ENCODE results near the gene LCK.

The LCK gene

DNA sequence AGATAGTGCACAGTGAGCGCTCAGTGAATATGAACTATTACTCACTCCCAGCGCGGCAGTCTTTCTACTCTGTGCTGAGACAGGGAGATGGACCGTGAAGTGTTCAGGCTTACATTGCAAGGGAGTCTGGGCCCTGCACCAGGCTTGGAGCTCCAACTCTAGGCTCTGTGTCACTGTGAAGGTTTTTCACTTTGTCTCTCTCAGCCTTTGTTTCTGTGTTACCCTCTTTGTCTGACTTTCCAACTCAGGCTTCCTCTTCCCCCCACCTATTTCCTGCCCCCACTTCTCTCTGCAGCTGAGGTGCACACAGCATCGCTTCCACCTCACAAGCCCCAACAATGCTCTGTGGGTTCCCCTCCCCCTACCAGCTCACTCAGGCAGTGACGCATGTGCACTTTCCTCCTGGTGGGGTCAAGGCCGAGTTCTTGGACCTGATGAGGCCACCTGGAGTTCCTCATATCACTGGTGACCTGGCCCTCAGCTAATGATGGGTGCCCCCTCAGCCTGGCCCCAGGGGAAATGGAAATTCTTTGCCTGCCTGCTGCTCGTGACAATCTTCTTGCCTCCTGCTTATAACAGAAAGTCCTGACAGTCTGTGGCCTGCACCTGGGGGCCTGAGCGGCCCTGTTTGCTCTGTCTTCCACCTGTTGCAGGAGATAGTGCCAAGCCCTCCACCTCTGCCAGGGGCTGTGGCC lies 1.1 kb upstream of the LCK start:
- TF ChIP-seq, protein P1, sequence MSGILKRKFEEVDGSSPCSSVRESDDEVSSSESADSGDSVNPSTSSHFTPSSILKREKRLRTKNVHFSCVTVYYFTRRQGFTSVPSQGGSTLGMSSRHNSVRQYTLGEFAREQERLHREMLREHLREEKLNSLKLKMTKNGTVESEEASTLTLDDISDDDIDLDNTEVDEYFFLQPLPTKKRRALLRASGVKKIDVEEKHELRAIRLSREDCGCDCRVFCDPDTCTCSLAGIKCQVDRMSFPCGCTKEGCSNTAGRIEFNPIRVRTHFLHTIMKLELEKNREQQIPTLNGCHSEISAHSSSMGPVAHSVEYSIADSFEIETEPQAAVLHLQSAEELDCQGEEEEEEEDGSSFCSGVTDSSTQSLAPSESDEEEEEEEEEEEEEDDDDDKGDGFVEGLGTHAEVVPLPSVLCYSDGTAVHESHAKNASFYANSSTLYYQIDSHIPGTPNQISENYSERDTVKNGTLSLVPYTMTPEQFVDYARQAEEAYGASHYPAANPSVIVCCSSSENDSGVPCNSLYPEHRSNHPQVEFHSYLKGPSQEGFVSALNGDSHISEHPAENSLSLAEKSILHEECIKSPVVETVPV (CRISPR knock-in tag; IDR thresholded peaks at IDR 0.05): no peak
- TF ChIP-seq PPARA (CRISPR knock-in tag; IDR thresholded peaks at IDR 0.05; ENCODE audit: borderline replicate concordance): no peak
- no peak for TF ChIP-seq SNAI2 (CRISPR knock-in tag; IDR thresholded peaks at IDR 0.05)
- TF ChIP-seq, protein P2, sequence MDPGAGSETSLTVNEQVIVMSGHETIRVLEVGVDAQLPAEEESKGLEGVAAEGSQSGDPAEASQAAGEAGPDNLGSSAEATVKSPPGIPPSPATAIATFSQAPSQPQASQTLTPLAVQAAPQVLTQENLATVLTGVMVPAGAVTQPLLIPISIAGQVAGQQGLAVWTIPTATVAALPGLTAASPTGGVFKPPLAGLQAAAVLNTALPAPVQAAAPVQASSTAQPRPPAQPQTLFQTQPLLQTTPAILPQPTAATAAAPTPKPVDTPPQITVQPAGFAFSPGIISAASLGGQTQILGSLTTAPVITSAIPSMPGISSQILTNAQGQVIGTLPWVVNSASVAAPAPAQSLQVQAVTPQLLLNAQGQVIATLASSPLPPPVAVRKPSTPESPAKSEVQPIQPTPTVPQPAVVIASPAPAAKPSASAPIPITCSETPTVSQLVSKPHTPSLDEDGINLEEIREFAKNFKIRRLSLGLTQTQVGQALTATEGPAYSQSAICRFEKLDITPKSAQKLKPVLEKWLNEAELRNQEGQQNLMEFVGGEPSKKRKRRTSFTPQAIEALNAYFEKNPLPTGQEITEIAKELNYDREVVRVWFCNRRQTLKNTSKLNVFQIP (CRISPR knock-in tag; IDR thresholded peaks at IDR 0.05; ENCODE audit: borderline replicate concordance, low read depth): no peak
- TF ChIP-seq ZFP3 (CRISPR knock-in tag; IDR thresholded peaks at IDR 0.05): no peak
- TF ChIP-seq, protein P3, sequence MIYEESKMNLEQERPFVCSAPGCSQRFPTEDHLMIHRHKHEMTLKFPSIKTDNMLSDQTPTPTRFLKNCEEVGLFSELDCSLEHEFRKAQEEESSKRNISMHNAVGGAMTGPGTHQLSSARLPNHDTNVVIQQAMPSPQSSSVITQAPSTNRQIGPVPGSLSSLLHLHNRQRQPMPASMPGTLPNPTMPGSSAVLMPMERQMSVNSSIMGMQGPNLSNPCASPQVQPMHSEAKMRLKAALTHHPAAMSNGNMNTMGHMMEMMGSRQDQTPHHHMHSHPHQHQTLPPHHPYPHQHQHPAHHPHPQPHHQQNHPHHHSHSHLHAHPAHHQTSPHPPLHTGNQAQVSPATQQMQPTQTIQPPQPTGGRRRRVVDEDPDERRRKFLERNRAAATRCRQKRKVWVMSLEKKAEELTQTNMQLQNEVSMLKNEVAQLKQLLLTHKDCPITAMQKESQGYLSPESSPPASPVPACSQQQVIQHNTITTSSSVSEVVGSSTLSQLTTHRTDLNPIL (CRISPR knock-in tag; IDR thresholded peaks at IDR 0.05; ENCODE audit: low read depth): no peak
- no peak for TF ChIP-seq ZNF565 (CRISPR knock-in tag; conservative IDR thresholded peaks at IDR 0.05; ENCODE audit: low read depth)
- TF ChIP-seq, protein P4, sequence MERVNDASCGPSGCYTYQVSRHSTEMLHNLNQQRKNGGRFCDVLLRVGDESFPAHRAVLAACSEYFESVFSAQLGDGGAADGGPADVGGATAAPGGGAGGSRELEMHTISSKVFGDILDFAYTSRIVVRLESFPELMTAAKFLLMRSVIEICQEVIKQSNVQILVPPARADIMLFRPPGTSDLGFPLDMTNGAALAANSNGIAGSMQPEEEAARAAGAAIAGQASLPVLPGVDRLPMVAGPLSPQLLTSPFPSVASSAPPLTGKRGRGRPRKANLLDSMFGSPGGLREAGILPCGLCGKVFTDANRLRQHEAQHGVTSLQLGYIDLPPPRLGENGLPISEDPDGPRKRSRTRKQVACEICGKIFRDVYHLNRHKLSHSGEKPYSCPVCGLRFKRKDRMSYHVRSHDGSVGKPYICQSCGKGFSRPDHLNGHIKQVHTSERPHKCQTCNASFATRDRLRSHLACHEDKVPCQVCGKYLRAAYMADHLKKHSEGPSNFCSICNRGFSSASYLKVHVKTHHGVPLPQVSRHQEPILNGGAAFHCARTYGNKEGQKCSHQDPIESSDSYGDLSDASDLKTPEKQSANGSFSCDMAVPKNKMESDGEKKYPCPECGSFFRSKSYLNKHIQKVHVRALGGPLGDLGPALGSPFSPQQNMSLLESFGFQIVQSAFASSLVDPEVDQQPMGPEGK (CRISPR knock-in tag; IDR thresholded peaks at IDR 0.05; ENCODE audit: borderline replicate concordance): no peak
- TF ChIP-seq CSDC2 (CRISPR knock-in tag; IDR thresholded peaks at IDR 0.05): no peak
- no peak for TF ChIP-seq ISL1 (CRISPR knock-in tag; IDR thresholded peaks at IDR 0.05)
- TF ChIP-seq GLIS3 (CRISPR knock-in tag; IDR thresholded peaks at IDR 0.05): no peak
- no peak for TF ChIP-seq ARNTL (CRISPR knock-in tag; IDR thresholded peaks at IDR 0.05; ENCODE audit: borderline replicate concordance, low read depth)
- TF ChIP-seq TCF4 (CRISPR knock-in tag; IDR thresholded peaks at IDR 0.05; ENCODE audit: borderline replicate concordance): no peak
- TF ChIP-seq ESRRG (CRISPR knock-in tag; IDR thresholded peaks at IDR 0.05): no peak
- TF ChIP-seq ZNF70 (CRISPR knock-in tag; IDR thresholded peaks at IDR 0.05): no peak
- TF ChIP-seq TOX (CRISPR knock-in tag; IDR thresholded peaks at IDR 0.05; ENCODE audit: borderline replicate concordance): no peak
- TF ChIP-seq, protein P5, sequence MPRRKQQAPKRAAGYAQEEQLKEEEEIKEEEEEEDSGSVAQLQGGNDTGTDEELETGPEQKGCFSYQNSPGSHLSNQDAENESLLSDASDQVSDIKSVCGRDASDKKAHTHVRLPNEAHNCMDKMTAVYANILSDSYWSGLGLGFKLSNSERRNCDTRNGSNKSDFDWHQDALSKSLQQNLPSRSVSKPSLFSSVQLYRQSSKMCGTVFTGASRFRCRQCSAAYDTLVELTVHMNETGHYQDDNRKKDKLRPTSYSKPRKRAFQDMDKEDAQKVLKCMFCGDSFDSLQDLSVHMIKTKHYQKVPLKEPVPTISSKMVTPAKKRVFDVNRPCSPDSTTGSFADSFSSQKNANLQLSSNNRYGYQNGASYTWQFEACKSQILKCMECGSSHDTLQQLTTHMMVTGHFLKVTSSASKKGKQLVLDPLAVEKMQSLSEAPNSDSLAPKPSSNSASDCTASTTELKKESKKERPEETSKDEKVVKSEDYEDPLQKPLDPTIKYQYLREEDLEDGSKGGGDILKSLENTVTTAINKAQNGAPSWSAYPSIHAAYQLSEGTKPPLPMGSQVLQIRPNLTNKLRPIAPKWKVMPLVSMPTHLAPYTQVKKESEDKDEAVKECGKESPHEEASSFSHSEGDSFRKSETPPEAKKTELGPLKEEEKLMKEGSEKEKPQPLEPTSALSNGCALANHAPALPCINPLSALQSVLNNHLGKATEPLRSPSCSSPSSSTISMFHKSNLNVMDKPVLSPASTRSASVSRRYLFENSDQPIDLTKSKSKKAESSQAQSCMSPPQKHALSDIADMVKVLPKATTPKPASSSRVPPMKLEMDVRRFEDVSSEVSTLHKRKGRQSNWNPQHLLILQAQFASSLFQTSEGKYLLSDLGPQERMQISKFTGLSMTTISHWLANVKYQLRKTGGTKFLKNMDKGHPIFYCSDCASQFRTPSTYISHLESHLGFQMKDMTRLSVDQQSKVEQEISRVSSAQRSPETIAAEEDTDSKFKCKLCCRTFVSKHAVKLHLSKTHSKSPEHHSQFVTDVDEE (CRISPR knock-in tag; IDR thresholded peaks at IDR 0.05): no peak
- no peak for TF ChIP-seq ZFP30 (CRISPR knock-in tag; IDR thresholded peaks at IDR 0.05)
- no peak for ATAC-seq

DNA sequence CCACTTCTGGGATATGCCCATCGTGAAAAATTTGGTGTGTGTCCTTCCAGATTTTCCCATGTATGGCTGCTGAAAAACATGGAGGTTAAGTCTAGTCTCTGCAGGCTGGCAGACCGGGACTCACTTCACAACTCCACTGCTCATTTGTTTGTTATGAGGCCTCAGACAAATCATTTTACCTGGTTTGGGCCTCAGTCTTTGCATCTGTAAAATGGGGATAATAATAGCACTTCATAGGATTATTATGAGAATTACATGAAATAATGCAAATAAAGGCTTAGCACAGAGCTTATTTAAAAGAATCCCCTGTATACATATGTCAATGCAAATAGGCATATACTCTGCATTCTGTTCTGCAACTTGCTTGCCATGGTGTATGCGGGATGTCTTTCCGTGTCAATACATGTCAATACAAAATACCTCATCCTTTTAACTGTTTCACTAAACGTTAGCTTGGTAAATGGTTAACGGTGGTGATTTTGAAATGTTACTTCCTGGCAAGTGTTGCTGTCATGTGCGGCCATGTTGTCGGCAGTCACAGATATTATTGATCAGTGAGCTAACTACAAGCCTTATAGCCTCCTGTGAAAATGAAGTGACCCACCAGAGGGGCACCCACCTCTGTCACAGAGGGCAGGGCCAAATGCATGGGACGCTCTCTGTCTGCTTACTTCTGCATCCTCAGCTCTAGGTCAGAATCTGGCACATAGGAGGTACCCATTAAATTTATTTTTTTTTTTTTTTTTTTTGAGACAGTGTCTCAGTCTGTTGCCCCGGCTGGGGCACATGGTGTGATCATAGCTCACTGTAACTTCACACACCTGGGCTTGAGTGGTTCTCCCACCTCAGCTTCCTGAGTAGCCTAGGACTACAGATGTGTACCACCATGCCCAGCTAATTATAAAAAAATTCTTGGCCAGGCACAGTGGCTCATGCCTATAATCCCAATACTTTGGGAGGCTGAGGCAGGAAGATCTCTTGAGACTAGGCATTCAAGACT lies 4.3 kb downstream of the LCK start:
- ATAC-seq: no peak
- no peak for TF ChIP-seq TOX (CRISPR knock-in tag; IDR thresholded peaks at IDR 0.05; ENCODE audit: borderline replicate concordance)
- TF ChIP-seq GLIS3 (CRISPR knock-in tag; IDR thresholded peaks at IDR 0.05): no peak
- no peak for TF ChIP-seq OSR1 (CRISPR knock-in tag; IDR thresholded peaks at IDR 0.05)
- no peak for TF ChIP-seq ZNF8 (CRISPR knock-in tag; IDR thresholded peaks at IDR 0.05)
- no peak for TF ChIP-seq ZFP30 (CRISPR knock-in tag; IDR thresholded peaks at IDR 0.05)

All from SK-N-SH treated with all-trans-retinoic acid at 6 μM for 48 hours (cell line).